ENCODE results near the gene OR6K6. TPM values are rescaled to one million over a fixed set of nuclear protein-coding genes. Genes with fewer than 3 reads are reported as not detected.

The OR6K6 gene
- not detected for total RNA-seq
- long read RNA-seq: 0 reads

- H3K36me3 ChIP-seq: no peaks in the 10 kb centered on the region
- H3K4me1 ChIP-seq: no peaks in the 10 kb centered on the region
- DNase-seq: no peak
- no peaks in the 10 kb centered on the region for H3K27me3 ChIP-seq (ENCODE audit: low read depth)
- intact Hi-C loops (cut with micrococcal nuclease): loop anchor here (10.0 kb wide), 1 partner anchor 90 kb away; no protein-coding TSS in a partner anchor
- TF ChIP-seq, protein P1, sequence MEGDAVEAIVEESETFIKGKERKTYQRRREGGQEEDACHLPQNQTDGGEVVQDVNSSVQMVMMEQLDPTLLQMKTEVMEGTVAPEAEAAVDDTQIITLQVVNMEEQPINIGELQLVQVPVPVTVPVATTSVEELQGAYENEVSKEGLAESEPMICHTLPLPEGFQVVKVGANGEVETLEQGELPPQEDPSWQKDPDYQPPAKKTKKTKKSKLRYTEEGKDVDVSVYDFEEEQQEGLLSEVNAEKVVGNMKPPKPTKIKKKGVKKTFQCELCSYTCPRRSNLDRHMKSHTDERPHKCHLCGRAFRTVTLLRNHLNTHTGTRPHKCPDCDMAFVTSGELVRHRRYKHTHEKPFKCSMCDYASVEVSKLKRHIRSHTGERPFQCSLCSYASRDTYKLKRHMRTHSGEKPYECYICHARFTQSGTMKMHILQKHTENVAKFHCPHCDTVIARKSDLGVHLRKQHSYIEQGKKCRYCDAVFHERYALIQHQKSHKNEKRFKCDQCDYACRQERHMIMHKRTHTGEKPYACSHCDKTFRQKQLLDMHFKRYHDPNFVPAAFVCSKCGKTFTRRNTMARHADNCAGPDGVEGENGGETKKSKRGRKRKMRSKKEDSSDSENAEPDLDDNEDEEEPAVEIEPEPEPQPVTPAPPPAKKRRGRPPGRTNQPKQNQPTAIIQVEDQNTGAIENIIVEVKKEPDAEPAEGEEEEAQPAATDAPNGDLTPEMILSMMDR (IDR thresholded peaks at IDR 0.05; ENCODE audit: borderline replicate concordance): no peak
- no peaks in the 10 kb centered on the region for H3K9me3 ChIP-seq (replicated peaks)
- H3K27ac ChIP-seq (replicated peaks): no peak within 1 kb of the TSS
- no peak within 1 kb of the TSS for H3K4me3 ChIP-seq
Observed at GRCh38 chr1:158754420-158754819, at the start of gene OR6K6. TSS of gene OR6K6 (plus strand) at chr1:158754720. CDS start at chr1:158754888, 168 bp downstream.

- Histone ChIP-seq H3K9me3 (replicated peaks) (no peaks in the 10 kb centered on the region), H3K4me3 (no peak overlapping the region), H3K27ac (replicated peaks) (no peak overlapping the region), H3K36me3 (no peaks in the 10 kb centered on the region), H3K27me3 (ENCODE audit: low read depth) (no peaks in the 10 kb centered on the region), H3K4me1 (no peaks in the 10 kb centered on the region)
- DNase-seq: no peak
- intact Hi-C loops (cut with micrococcal nuclease): no loop called here
- TF ChIP-seq, protein P1 (IDR thresholded peaks at IDR 0.05; ENCODE audit: borderline replicate concordance): no peak
Observed at GRCh38 chr1:158706096-158706495, 48.4 kb upstream of the OR6K6 start.

DNA sequence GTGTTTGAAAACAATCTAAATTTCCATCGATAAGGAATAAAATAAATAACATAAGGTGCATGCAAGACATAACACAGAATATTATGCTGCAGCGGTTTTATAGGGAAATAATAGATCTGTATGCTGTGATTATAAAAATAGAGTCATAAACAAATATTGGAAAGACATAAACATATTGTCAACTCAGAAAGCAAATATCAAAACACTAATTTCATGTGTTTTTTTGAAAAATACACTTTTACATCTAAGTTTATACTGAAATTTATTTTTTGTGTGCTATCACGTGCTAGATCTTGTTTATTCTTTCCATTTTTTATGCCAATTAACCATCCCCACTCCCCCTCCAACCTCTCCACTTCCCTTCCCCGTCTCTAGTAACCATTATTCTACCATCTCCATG lies 43.4 kb upstream of the OR6K6 start:
- TF ChIP-seq, protein P1 (IDR thresholded peaks at IDR 0.05; ENCODE audit: borderline replicate concordance): no peak
- Histone ChIP-seq H3K4me3 (no peak overlapping the region), H3K27ac (replicated peaks) (no peak overlapping the region), H3K27me3 (ENCODE audit: low read depth) (no peaks in the 10 kb centered on the region), H3K36me3 (no peaks in the 10 kb centered on the region), H3K4me1 (no peaks in the 10 kb centered on the region), H3K9me3 (replicated peaks) (no peaks in the 10 kb centered on the region)
- intact Hi-C loops (cut with micrococcal nuclease): no loop called here
- no peak for DNase-seq

DNA sequence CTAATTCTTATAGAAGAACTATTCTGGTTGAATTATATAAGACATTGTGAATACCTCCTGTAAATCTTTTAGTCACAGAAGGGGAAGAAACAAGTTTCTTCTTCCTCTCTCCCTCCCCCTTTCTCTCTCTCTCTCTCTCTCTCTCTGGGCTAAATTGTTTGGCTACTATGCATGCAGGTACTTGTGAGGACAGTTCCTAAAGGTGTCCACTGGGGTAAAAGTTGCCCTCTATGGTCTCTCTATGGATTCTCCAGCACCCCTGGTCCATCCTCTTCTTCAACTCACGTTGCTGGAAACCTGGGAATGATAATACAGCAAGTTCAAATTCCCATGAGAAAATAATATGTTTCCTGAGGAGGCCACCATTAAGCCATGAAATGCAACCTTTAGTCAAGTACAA lies 39.8 kb upstream of the OR6K6 start:
- intact Hi-C loops (cut with micrococcal nuclease): no loop called here

DNA sequence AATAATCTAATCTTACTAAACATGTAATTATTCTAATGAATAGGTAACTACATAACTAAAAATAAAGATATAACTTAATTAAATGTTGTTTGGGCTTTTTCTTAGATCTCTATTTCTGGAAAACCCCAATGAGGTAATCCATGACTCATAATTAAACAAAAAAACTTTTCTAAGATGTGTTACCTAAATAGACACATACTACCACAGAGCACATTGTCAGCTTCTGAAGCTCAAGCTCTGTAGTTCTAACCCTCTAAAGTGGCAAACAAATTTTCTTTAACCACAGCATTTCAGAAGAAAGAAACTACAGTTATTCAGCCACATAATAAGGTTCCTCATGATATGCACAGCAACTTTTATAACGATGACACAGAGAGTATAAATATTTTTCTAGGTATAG lies 38.2 kb upstream of the OR6K6 start:
- Histone ChIP-seq H3K4me1 (no peaks in the 10 kb centered on the region), H3K4me3 (no peak overlapping the region), H3K36me3 (no peaks in the 10 kb centered on the region), H3K9me3 (replicated peaks) (no peaks in the 10 kb centered on the region), H3K27ac (replicated peaks) (no peak overlapping the region), H3K27me3 (ENCODE audit: low read depth) (no peaks in the 10 kb centered on the region)
- TF ChIP-seq, protein P1 (IDR thresholded peaks at IDR 0.05; ENCODE audit: borderline replicate concordance): no peak
- intact Hi-C loops (cut with micrococcal nuclease): no loop called here
- no peak for DNase-seq

More for the DNA sequence above, 39.8 kb upstream of the OR6K6 start:
- H3K36me3 ChIP-seq: no peaks in the 10 kb centered on the region
- TF ChIP-seq, protein P1 (IDR thresholded peaks at IDR 0.05; ENCODE audit: borderline replicate concordance): no peak
- no peaks in the 10 kb centered on the region for H3K27me3 ChIP-seq (ENCODE audit: low read depth)
- H3K9me3 ChIP-seq (replicated peaks): no peaks in the 10 kb centered on the region
- no peak for DNase-seq
- H3K4me3 ChIP-seq: no peak overlapping the region
- no peak overlapping the region for H3K27ac ChIP-seq (replicated peaks)
- H3K4me1 ChIP-seq: no peaks in the 10 kb centered on the region
